SU-DHL-6 (cell line): ENCODE measurements around the gene MAGEC3.

ENCODE experiments used
- H2AFZ ChIP-seq: fragments of 200-600 bp; sonication (generic); 2 replicates; pipeline ENCODE4 v1.6.1; 2014; ENCODE audit warnings: low read depth, mild to moderate bottlenecking, moderate library complexity, mixed read lengths, antibody characterized with exemption, low read length; ENCODE audit not compliant: severe bottlenecking
- H3F3A ChIP-seq: fragments of 200-600 bp; shearing (Covaris generic); 2 replicates; pipeline ENCODE4 v1.6.0; 2016; ENCODE audit warnings: antibody characterized with exemption, mild to moderate bottlenecking; ENCODE audit not compliant: insufficient read depth
- H3K27ac ChIP-seq: fragments of 200-600 bp; sonication (generic); 2 replicates; pipeline ENCODE4 v1.5.1; 2016; ENCODE audit warnings: low read depth, mild to moderate bottlenecking, low read length, moderate library complexity, mixed read lengths
- H3K27me3 ChIP-seq: fragments of 200-600 bp; sonication (generic), shearing (Covaris generic); 2 replicates; pipeline ENCODE4 v1.6.0; 2014; ENCODE audit warnings: mild to moderate bottlenecking, low read length
- H3K36me3 ChIP-seq: fragments of 200-600 bp; sonication (generic); 2 replicates; pipeline ENCODE4 v1.6.1; 2014; ENCODE audit warnings: mild to moderate bottlenecking, low read length, mixed read lengths
- H3K4me2 ChIP-seq: fragments of 300-600, 200-600 bp; shearing (Covaris generic), sonication (generic); 2 replicates; pipeline ENCODE4 v1.6.0; 2014; ENCODE audit warnings: low read length, low read depth, mild to moderate bottlenecking; ENCODE audit not compliant: poor library complexity, severe bottlenecking
- H3K4me3 ChIP-seq: fragments of 200-600 bp; sonication (generic); 2 replicates; pipeline ENCODE4 v1.5.1; 2014; ENCODE audit warnings: antibody characterized with exemption, low read length, mild to moderate bottlenecking, mixed read lengths; ENCODE audit not compliant: insufficient read depth, poor library complexity, severe bottlenecking
- H3K79me2 ChIP-seq: fragments of 200-600 bp; sonication (generic); 2 replicates; pipeline ENCODE4 v1.6.1; 2014; ENCODE audit warnings: mild to moderate bottlenecking, low read length, moderate library complexity; ENCODE audit not compliant: insufficient read depth
- H3K9ac ChIP-seq: fragments of 200-600 bp; sonication (generic); 2 replicates; pipeline ENCODE4 v1.7.0; 2014; ENCODE audit warnings: mild to moderate bottlenecking, low read length
- H3K9me2 ChIP-seq: fragments of 200-600 bp; sonication (generic); replicated peaks from 2 replicates; pipeline ENCODE4 v1.6.1; 2014; ENCODE audit warnings: low read length; ENCODE audit not compliant: insufficient read depth
- H3K9me3 ChIP-seq: fragments of 200-600 bp; sonication (generic); 2 replicates; pipeline ENCODE4 v1.6.1; 2014; ENCODE audit warnings: low read length, mixed read lengths; ENCODE audit not compliant: insufficient read depth
- H4K20me1 ChIP-seq: fragments of 200-600 bp; sonication (generic); 2 replicates; pipeline ENCODE4 v1.6.1; 2014; ENCODE audit warnings: low read depth, mild to moderate bottlenecking, antibody characterized with exemption, low read length, moderate library complexity, mixed read lengths
- EZH2phosphoT487 ChIP-seq: fragments of 200-600 bp; sonication (generic), shearing (Covaris generic); conservative IDR thresholded peaks from 2 replicates; pipeline ENCODE4 v1.6.1; 2018; ENCODE audit warnings: mild to moderate bottlenecking, antibody characterized with exemption, low read length, moderate library complexity, mixed read lengths
- TF ChIP-seq, protein P1 (sequence below): fragments of 200-600 bp; sonication (generic); IDR thresholded peaks from one replicate; pipeline ENCODE4 v1.5.1; 2017; ENCODE audit warnings: antibody characterized with exemption, mild to moderate bottlenecking, low read length, moderate library complexity; ENCODE audit not compliant: insufficient read depth, poor library complexity, severe bottlenecking

The MAGEC3 gene

DNA sequence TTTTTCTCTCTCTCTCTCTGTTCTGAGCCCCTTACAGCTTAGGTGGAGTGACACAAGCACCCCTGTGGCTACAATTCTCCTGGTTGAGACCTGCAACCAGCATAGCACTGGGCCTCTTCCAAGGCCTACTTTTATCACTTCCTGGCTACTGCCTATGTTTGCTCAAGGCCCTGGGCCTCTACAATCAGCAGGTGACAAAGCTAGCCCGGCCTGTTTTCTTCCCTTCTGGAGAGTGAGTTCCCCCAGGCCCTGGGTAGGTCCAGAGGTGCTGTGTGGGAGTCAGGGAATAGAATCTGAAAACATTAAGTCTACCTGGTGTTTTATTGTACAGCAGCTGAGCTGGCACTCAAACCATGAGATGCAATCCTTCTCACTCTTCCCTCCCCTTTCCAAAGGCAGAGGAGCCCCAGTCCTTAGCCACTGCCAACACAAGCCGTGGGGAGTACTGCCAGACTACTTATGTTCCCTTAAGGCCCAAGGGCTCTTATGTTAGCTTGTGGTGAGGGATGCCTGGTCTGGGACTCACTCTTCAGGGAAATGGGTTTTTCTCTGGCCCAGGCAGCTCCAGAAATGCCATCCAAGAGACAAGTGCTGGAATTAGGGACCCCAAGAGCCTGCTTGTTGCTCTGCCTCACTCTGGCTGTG is 23.8 kb upstream of the MAGEC3 start:
- no peak overlapping the region for H3K4me2 ChIP-seq
- no peak overlapping the region for H2AFZ ChIP-seq
- H3K4me3 ChIP-seq = no peak overlapping the region
- no peak overlapping the region for H3K9ac ChIP-seq
- H4K20me1 ChIP-seq = no peaks in the 10 kb centered on the region
- no peaks in the 10 kb centered on the region for H3F3A ChIP-seq
- no peak overlapping the region for H3K27ac ChIP-seq
- H3K36me3 ChIP-seq = no peaks in the 10 kb centered on the region
- TF ChIP-seq, protein P1, sequence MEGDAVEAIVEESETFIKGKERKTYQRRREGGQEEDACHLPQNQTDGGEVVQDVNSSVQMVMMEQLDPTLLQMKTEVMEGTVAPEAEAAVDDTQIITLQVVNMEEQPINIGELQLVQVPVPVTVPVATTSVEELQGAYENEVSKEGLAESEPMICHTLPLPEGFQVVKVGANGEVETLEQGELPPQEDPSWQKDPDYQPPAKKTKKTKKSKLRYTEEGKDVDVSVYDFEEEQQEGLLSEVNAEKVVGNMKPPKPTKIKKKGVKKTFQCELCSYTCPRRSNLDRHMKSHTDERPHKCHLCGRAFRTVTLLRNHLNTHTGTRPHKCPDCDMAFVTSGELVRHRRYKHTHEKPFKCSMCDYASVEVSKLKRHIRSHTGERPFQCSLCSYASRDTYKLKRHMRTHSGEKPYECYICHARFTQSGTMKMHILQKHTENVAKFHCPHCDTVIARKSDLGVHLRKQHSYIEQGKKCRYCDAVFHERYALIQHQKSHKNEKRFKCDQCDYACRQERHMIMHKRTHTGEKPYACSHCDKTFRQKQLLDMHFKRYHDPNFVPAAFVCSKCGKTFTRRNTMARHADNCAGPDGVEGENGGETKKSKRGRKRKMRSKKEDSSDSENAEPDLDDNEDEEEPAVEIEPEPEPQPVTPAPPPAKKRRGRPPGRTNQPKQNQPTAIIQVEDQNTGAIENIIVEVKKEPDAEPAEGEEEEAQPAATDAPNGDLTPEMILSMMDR = no peak
- no peak for TF ChIP-seq EZH2phosphoT487
- no peaks in the 10 kb centered on the region for H3K79me2 ChIP-seq
- no peaks in the 10 kb centered on the region for H3K9me2 ChIP-seq
- H3K27me3 ChIP-seq = no peaks in the 10 kb centered on the region
- no peaks in the 10 kb centered on the region for H3K9me3 ChIP-seq

DNA sequence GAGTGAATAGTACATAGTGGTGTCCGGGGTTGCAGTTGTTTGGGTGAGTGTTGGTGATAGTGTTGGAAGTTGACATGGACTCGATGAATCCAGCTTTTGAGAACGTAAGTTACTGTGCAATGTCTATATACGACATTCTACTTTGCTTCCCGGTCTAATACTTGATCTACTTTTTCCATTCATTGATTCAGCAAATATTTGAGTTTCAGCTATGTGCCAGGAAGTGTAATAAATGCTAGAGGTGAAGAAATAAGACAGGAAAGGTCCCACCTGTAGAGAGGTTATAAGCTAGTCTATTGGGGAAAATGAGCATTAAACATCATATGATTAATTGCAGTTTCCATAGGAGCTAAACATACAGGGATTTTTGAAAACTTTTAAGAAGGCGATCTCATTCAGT is 22.2 kb upstream of the MAGEC3 start:
- TF ChIP-seq, protein P1 = no peak
- TF ChIP-seq EZH2phosphoT487 = no peak
- no peak overlapping the region for H3K9ac ChIP-seq
- H3K79me2 ChIP-seq = no peaks in the 10 kb centered on the region
- no peak overlapping the region for H3K4me3 ChIP-seq
- no peaks in the 10 kb centered on the region for H3K27me3 ChIP-seq
- H3K9me2 ChIP-seq = no peaks in the 10 kb centered on the region
- no peak overlapping the region for H3K27ac ChIP-seq
- no peak overlapping the region for H2AFZ ChIP-seq
- H3K9me3 ChIP-seq = no peaks in the 10 kb centered on the region
- H4K20me1 ChIP-seq = no peaks in the 10 kb centered on the region
- no peaks in the 10 kb centered on the region for H3K36me3 ChIP-seq
- H3F3A ChIP-seq = no peaks in the 10 kb centered on the region
- H3K4me2 ChIP-seq = no peak overlapping the region

DNA sequence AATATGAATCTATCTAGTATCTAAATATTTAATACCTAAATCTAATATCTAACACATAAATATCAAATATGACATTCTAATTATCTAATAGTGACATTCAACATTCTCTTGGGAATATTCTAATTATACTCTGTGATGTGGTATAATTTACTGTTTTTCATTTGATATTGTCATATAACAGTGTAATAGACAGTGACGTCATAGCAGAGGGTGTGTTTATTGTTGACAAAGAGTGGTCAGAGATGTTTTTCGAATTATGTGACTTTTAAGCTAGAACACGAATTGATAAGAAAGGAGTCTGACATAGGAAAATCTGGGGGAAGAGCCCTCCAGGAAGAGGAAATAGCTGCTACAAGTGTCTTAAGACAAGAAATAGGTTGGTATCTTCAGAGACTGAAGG is 5.9 kb upstream of the MAGEC3 start:
- H3K4me2 ChIP-seq = no peak overlapping the region
- TF ChIP-seq EZH2phosphoT487 = no peak
- TF ChIP-seq, protein P1 = no peak
- H3K79me2 ChIP-seq = no peaks in the 10 kb centered on the region
- H3K27ac ChIP-seq = no peak overlapping the region
- H3K9me3 ChIP-seq = no peaks in the 10 kb centered on the region
- no peaks in the 10 kb centered on the region for H3K9me2 ChIP-seq
- no peaks in the 10 kb centered on the region for H3K27me3 ChIP-seq
- H2AFZ ChIP-seq = no peak overlapping the region
- H3F3A ChIP-seq = no peaks in the 10 kb centered on the region
- no peak overlapping the region for H3K4me3 ChIP-seq
- no peak overlapping the region for H3K9ac ChIP-seq
- no peaks in the 10 kb centered on the region for H4K20me1 ChIP-seq
- no peaks in the 10 kb centered on the region for H3K36me3 ChIP-seq
